Left ventricle myocardium inferior (tissue), 1 donor: ENCODE measurements around the gene FGF8. TPM values are rescaled to one million over a fixed set of nuclear protein-coding genes. Genes with fewer than 3 reads are reported as not detected.

Source experiments
- DNase-seq: peaks from one replicate; pipeline ENCODE4 v3.0.0-alpha.2; 2020
- H3K27ac ChIP-seq: fragments of 200-600 bp; replicated peaks from 2 replicates; pipeline ENCODE4 v1.8.0; 2021
- H3K27me3 ChIP-seq: fragments of 200-600 bp; 2 replicates; pipeline ENCODE4 v1.8.0; 2021; ENCODE audit warnings: low read depth
- H3K36me3 ChIP-seq: fragments of 200-600 bp; 2 replicates; pipeline ENCODE4 v1.8.0; 2021
- H3K4me1 ChIP-seq: fragments of 200-600 bp; 2 replicates; pipeline ENCODE4 v1.8.0; 2021
- H3K4me3 ChIP-seq: fragments of 200-600 bp; 2 replicates; pipeline ENCODE4 v1.8.0; 2021; ENCODE audit warnings: mild to moderate bottlenecking, moderate library complexity
- H3K9me3 ChIP-seq: fragments of 200-600 bp; replicated peaks from 2 replicates; pipeline ENCODE4 v1.8.0; 2021
- intact Hi-C: fragments of 100-400 bp; cut with micrococcal nuclease; formaldehyde crosslinking; loops from one replicate; pipeline ENCODE4 v1.11.0; 2022
- total RNA-seq: library from RNA; stranded (reverse); fragmentation: NEBNext Ultra II Directional; extraction: Animal tissue kit (Norgen Biotek cat#: 25700); gene quantifications from one replicate; pipeline ENCODE4 v1.2.1, GENCODE V29; 2021
- TF ChIP-seq, protein P1 (sequence below): fragments of 200-600 bp; IDR thresholded peaks from 2 replicates; pipeline ENCODE4 v1.8.0; 2021; ENCODE audit warnings: antibody characterized with exemption, mild to moderate bottlenecking, borderline replicate concordance
- donor health status: DM: no; HTN: yes; CAD: no; lungs with severe emphysema.

Gene FGF8
- total RNA-seq, 1 donor from 2014 or later = not detected

GRCh38 chr10:101785801-101786200 lies 9.9 kb upstream of the FGF8 start:
- TF ChIP-seq, protein P1, sequence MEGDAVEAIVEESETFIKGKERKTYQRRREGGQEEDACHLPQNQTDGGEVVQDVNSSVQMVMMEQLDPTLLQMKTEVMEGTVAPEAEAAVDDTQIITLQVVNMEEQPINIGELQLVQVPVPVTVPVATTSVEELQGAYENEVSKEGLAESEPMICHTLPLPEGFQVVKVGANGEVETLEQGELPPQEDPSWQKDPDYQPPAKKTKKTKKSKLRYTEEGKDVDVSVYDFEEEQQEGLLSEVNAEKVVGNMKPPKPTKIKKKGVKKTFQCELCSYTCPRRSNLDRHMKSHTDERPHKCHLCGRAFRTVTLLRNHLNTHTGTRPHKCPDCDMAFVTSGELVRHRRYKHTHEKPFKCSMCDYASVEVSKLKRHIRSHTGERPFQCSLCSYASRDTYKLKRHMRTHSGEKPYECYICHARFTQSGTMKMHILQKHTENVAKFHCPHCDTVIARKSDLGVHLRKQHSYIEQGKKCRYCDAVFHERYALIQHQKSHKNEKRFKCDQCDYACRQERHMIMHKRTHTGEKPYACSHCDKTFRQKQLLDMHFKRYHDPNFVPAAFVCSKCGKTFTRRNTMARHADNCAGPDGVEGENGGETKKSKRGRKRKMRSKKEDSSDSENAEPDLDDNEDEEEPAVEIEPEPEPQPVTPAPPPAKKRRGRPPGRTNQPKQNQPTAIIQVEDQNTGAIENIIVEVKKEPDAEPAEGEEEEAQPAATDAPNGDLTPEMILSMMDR = no peak
- intact Hi-C loops = no loop called here
- H3K27me3 ChIP-seq = no peaks in the 10 kb centered on the region
- no peak overlapping the region for H3K27ac ChIP-seq
- H3K4me3 ChIP-seq = no peak overlapping the region
- H3K4me1 ChIP-seq = peaks cover 33% of the 10 kb centered on the region
- peaks cover 69% of the 10 kb centered on the region for H3K36me3 ChIP-seq
- no peaks in the 10 kb centered on the region for H3K9me3 ChIP-seq
- DNase-seq = no peak

DNA sequence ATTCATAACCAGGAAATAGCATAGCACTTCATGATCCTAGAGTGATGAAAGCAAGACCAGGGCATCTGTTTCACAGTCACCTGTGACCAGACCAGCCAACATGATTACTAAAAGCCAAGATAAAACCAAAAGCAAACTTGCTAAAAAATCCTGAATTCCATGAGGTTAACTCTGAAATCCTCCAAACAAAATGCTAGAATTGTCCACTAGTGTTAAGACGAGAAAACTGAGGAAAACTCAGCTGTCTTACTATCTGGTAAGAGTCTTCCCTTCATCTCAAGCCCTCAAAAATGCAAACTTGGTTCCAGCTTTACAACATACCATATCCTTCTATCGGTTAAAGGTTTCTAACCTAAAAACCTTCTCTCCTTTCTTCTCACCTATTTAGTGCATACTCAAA lies 8.6 kb upstream of the FGF8 start:
- TF ChIP-seq, protein P1 = no peak
- H3K27me3 ChIP-seq = peaks cover 2% of the 10 kb centered on the region
- peaks cover 44% of the 10 kb centered on the region for H3K4me1 ChIP-seq
- no peak for DNase-seq
- H3K9me3 ChIP-seq = no peaks in the 10 kb centered on the region
- intact Hi-C loops = loop anchor here (5.0 kb wide), 1 partner anchor 182 kb away; no protein-coding TSS in a partner anchor
- H3K36me3 ChIP-seq = peaks cover 57% of the 10 kb centered on the region
- no peak overlapping the region for H3K27ac ChIP-seq
- no peak overlapping the region for H3K4me3 ChIP-seq

GRCh38 chr10:101783736-101784118 lies 7.8 kb upstream of the FGF8 start:
- Histone ChIP-seq H3K4me3 (peak overlapping the region; percentile 72), H3K36me3 (peaks cover 48% of the 10 kb centered on the region), H3K4me1 (peaks cover 52% of the 10 kb centered on the region), H3K27me3 (peaks cover 10% of the 10 kb centered on the region), H3K27ac (peak overlapping the region; percentile 36), H3K9me3 (no peaks in the 10 kb centered on the region)
- intact Hi-C loops = loop anchor here (5.0 kb wide), 1 partner anchor 181 kb away; no protein-coding TSS in a partner anchor
- TF ChIP-seq, protein P1 = no peak
- no peak for DNase-seq

GRCh38 chr10:101782811-101783735 lies 7.2 kb upstream of the FGF8 start, which contains the start of gene NPM3:
Gene NPM3 (minus strand): TSS chr10:101783446. CDS start chr10:101783390, 56 bp downstream.
- peaks cover 56% of the 10 kb centered on the region for H3K4me1 ChIP-seq
- H3K27me3 ChIP-seq = peaks cover 17% of the 10 kb centered on the region
- intact Hi-C loops = loop anchor here (5.0 kb wide), 1 partner anchor 181 kb away; no protein-coding TSS in a partner anchor
- DNase-seq = peak; percentile 79
- peak within 1 kb of the TSS; percentile 36 for H3K27ac ChIP-seq
- peaks cover 42% of the 10 kb centered on the region for H3K36me3 ChIP-seq
- TF ChIP-seq, protein P1 = no peak
- H3K9me3 ChIP-seq = no peaks in the 10 kb centered on the region
- H3K4me3 ChIP-seq = peak within 1 kb of the TSS; percentile 72

GRCh38 chr10:101781984-101782810 lies 6.3 kb upstream of the FGF8 start:
- intact Hi-C loops = loop anchor here (5.0 kb wide), 1 partner anchor 180 kb away; no protein-coding TSS in a partner anchor
- H3K27me3 ChIP-seq = peaks cover 26% of the 10 kb centered on the region
- no peak overlapping the region for H3K27ac ChIP-seq
- TF ChIP-seq, protein P1 = no peak
- H3K4me3 ChIP-seq = peak overlapping the region; percentile 72
- no peaks in the 10 kb centered on the region for H3K9me3 ChIP-seq
- peaks cover 56% of the 10 kb centered on the region for H3K4me1 ChIP-seq
- peaks cover 33% of the 10 kb centered on the region for H3K36me3 ChIP-seq
- DNase-seq = no peak
